Keratinocyte (primary cell): ENCODE measurements around the gene TREM2. TPM values are rescaled to one million over a fixed set of nuclear protein-coding genes. Genes with fewer than 3 reads are reported as not detected.

Experiments used
- DNase-seq: peaks from one replicate; pipeline ENCODE4 v3.0.0-alpha.2; 2011; ENCODE audit warnings: low read depth, missing footprints, low spot score
- FAIRE-seq: peaks from 2 replicates; lab custom pipeline; 2011; peaks lifted over from hg19 to GRCh38; lab: Jason Lieb, UNC
- H2AFZ ChIP-seq: 2 replicates; pipeline ENCODE4 v1.6.0; 2012; ENCODE audit warnings: low read length, control low read depth, inconsistent platforms; ENCODE audit not compliant: control insufficient read depth
- H3K27ac ChIP-seq: 2 replicates; pipeline ENCODE4 v1.5.1; 2011; ENCODE audit warnings: low read length; ENCODE audit not compliant: control insufficient read depth, insufficient read depth
- H3K27me3 ChIP-seq: 3 replicates; pipeline ENCODE4 v1.6.0; 2011; ENCODE audit warnings: low read length; ENCODE audit not compliant: control insufficient read depth, insufficient read depth; ENCODE audit errors: extremely low read depth
- H3K36me3 ChIP-seq, 2 experiments: 2 replicates in 1 of 2; 3 replicates in 1 of 2; pipeline ENCODE4 v1.5.1; 2011; ENCODE audit warnings: low read length in 2 of 2, mild to moderate bottlenecking in 1 of 2; ENCODE audit not compliant: control insufficient read depth in 2 of 2, insufficient read depth in 2 of 2; ENCODE audit errors: extremely low read depth in 1 of 2
- H3K4me1 ChIP-seq: 3 replicates; pipeline ENCODE4 v1.5.1; 2011; ENCODE audit warnings: low read length; ENCODE audit not compliant: control insufficient read depth, insufficient read depth; ENCODE audit errors: extremely low read depth
- H3K4me2 ChIP-seq: 3 replicates; pipeline ENCODE4 v1.6.0; 2011; ENCODE audit warnings: low read depth, low read length; ENCODE audit not compliant: control insufficient read depth, insufficient read depth; ENCODE audit errors: extremely low read depth
- H3K4me3 ChIP-seq, 3 experiments: fragments of 200-600 bp in 1 of 3; sonication (generic) in 1 of 3; 2 replicates in 2 of 3; 3 replicates in 1 of 3; pipeline ENCODE4 v1.5.1; 2011 to 2016; ENCODE audit warnings: low read length in 3 of 3, mild to moderate bottlenecking in 3 of 3, control low read depth in 2 of 3, inconsistent platforms in 1 of 3, low read depth in 1 of 3, mixed read lengths in 1 of 3, mixed run types in 1 of 3, moderate library complexity in 1 of 3; ENCODE audit not compliant: control insufficient read depth in 2 of 3, insufficient read depth in 2 of 3; ENCODE audit errors: extremely low read depth in 1 of 3
- H3K79me2 ChIP-seq: 2 replicates; pipeline ENCODE4 v1.6.0; 2012; ENCODE audit warnings: low read length; ENCODE audit not compliant: control insufficient read depth, insufficient read depth
- H3K9ac ChIP-seq: 3 replicates; pipeline ENCODE4 v1.6.0; 2011; ENCODE audit warnings: low read length; ENCODE audit not compliant: control insufficient read depth, insufficient read depth; ENCODE audit errors: extremely low read depth
- H3K9me1 ChIP-seq: 3 replicates; pipeline ENCODE4 v1.6.0; 2011; ENCODE audit warnings: low read length; ENCODE audit not compliant: control insufficient read depth, insufficient read depth; ENCODE audit errors: extremely low read depth
- H3K9me3 ChIP-seq: 2 replicates; pipeline ENCODE4 v1.5.1; 2012; ENCODE audit warnings: low read depth, low read length; ENCODE audit not compliant: control insufficient read depth
- H4K20me1 ChIP-seq: 3 replicates; pipeline ENCODE4 v1.6.0; 2011; ENCODE audit warnings: low read length; ENCODE audit not compliant: control insufficient read depth, insufficient read depth; ENCODE audit errors: extremely low read depth
- CTCF ChIP-seq, 3 experiments: IDR thresholded peaks in 1 of 3; conservative IDR thresholded peaks in 1 of 3; optimal IDR thresholded peaks in 1 of 3; 2 replicates in 2 of 3; 3 replicates in 1 of 3; pipeline versions ENCODE3 to v1.5.1; 2011; ENCODE audit warnings: low read length in 3 of 3, mild to moderate bottlenecking in 3 of 3, moderate library complexity in 2 of 3, control low read depth in 1 of 3, inconsistent platforms in 1 of 3; ENCODE audit not compliant: insufficient read depth in 2 of 3; ENCODE audit errors: extremely low read depth in 1 of 3
- EZH2 ChIP-seq: IDR thresholded peaks from one replicate; pipeline ENCODE4 v1.6.1; 2012; ENCODE audit warnings: inconsistent platforms, mild to moderate bottlenecking, low read length, moderate library complexity
- dilution Hi-C: fragments of 300-500 bp; cut with MboI; formaldehyde crosslinking; loops from one replicate; pipeline ENCODE4 v1.7.0; 2020; ENCODE audit warnings: low sequenced_read_pairs; ENCODE audit not compliant: extremely low pct_ligation_motif_present
- polyA plus RNA-seq, 5 experiments: library from polyadenylated mRNA; depleted of rRNA in 3 of 5; stranded (reverse) in 3 of 5; stranded (forward) in 1 of 5; unstranded in 1 of 5; fragments of >200 nt; gene quantifications; 1 replicate in 1 of 5; 2 replicates in 3 of 5; 3 replicates in 1 of 5; pipeline versions ENCODE4 v1.2.1 to v1.2.3, GENCODE V29; 2011 to 2012; ENCODE audit warnings: missing spikeins in 2 of 5, low read depth in 1 of 5, low replicate concordance in 1 of 5

The TREM2 gene
- polyA plus RNA-seq, 1 donor (not counting 4 experiments of a cell fraction or from before 2014, with no cell fraction given): 4.0 TPM

GRCh38 chr6:41163419-41163717, 452 bp upstream of the TREM2 start:
- no peaks in the 10 kb centered on the region for H3K9me1 ChIP-seq
- no peak overlapping the region for H3K4me3 ChIP-seq
- no peaks in the 10 kb centered on the region for H3K36me3 ChIP-seq
- H4K20me1 ChIP-seq: no peaks in the 10 kb centered on the region
- H3K9me3 ChIP-seq: no peaks in the 10 kb centered on the region
- H3K27me3 ChIP-seq: no peaks in the 10 kb centered on the region
- no peak overlapping the region for H3K9ac ChIP-seq
- H3K27ac ChIP-seq: no peak overlapping the region
- peaks cover 2% of the 10 kb centered on the region for H3K4me1 ChIP-seq
- H3K4me2 ChIP-seq: no peak overlapping the region
- H2AFZ ChIP-seq: no peak overlapping the region
- DNase-seq (no peak), FAIRE-seq (no peak)
- TF ChIP-seq EZH2 (no peak), CTCF (optimal IDR thresholded peaks at IDR 0.05 in 1 of 3, IDR thresholded peaks at IDR 0.05 in 1 of 3, conservative IDR thresholded peaks at IDR 0.05 in 1 of 3; ENCODE audit: extremely low read depth in 1 of 3, insufficient read depth in 2 of 3, low read length in 3 of 3) (no peak)
- dilution Hi-C loops: no loop called here
- no peaks in the 10 kb centered on the region for H3K79me2 ChIP-seq

GRCh38 chr6:41161851-41162552, 914 bp downstream of the TREM2 start:
- H3K36me3 ChIP-seq: no peaks in the 10 kb centered on the region
- H3K4me1 ChIP-seq: peaks cover 11% of the 10 kb centered on the region
- DNase-seq (no peak), FAIRE-seq (no peak)
- no peaks in the 10 kb centered on the region for H3K79me2 ChIP-seq
- H3K27me3 ChIP-seq: no peaks in the 10 kb centered on the region
- H3K9me1 ChIP-seq: no peaks in the 10 kb centered on the region
- no peak overlapping the region for H3K4me3 ChIP-seq
- H3K4me2 ChIP-seq: no peak overlapping the region
- no peaks in the 10 kb centered on the region for H3K9me3 ChIP-seq
- no peak overlapping the region for H3K27ac ChIP-seq
- H4K20me1 ChIP-seq: no peaks in the 10 kb centered on the region
- dilution Hi-C loops: no loop called here
- TF ChIP-seq EZH2 (no peak), CTCF (optimal IDR thresholded peaks at IDR 0.05 in 1 of 3, IDR thresholded peaks at IDR 0.05 in 1 of 3, conservative IDR thresholded peaks at IDR 0.05 in 1 of 3; ENCODE audit: extremely low read depth in 1 of 3, insufficient read depth in 2 of 3, low read length in 3 of 3) (no peak)
- H3K9ac ChIP-seq: no peak overlapping the region
- no peak overlapping the region for H2AFZ ChIP-seq
